ENCODE results near the gene HAGH. TPM values are rescaled to one million over a fixed set of nuclear protein-coding genes. Genes with fewer than 3 reads are reported as not detected.

Gene HAGH
- polyA plus RNA-seq, 1 donor (not counting 4 experiments of a cell fraction or from before 2014, with no cell fraction given) = 17.7 TPM

- FAIRE-seq (no peak), DNase-seq (ENCODE audit: low read depth, low spot score) (no peak)
- Histone ChIP-seq H2AFZ (ENCODE audit: control insufficient read depth, low read length) (no peak overlapping the region), H3K27ac (ENCODE audit: control insufficient read depth, insufficient read depth, low read length) (no peak overlapping the region), H3K9ac (ENCODE audit: control insufficient read depth, extremely low read depth, insufficient read depth, low read length) (no peak overlapping the region), H3K27me3 (ENCODE audit: control insufficient read depth, extremely low read depth, insufficient read depth, low read length) (no peaks in the 10 kb centered on the region), H3K9me1 (ENCODE audit: control insufficient read depth, extremely low read depth, insufficient read depth, low read length) (no peaks in the 10 kb centered on the region), H3K4me1 (ENCODE audit: control insufficient read depth, extremely low read depth, insufficient read depth, low read length) (peaks cover 15% of the 10 kb centered on the region), H3K79me2 (ENCODE audit: control insufficient read depth, insufficient read depth, low read length) (peaks cover 25% of the 10 kb centered on the region), H3K9me3 (ENCODE audit: control insufficient read depth, low read depth, low read length) (no peaks in the 10 kb centered on the region), H3K36me3 (ENCODE audit: control insufficient read depth in 2 of 2, extremely low read depth in 1 of 2, insufficient read depth in 2 of 2, low read length in 2 of 2) (peaks cover 0 to 11% of the 10 kb centered on the region in 2 experiments), H3K4me3 (ENCODE audit: control insufficient read depth in 2 of 3, extremely low read depth in 1 of 3, insufficient read depth in 2 of 3, low read depth in 1 of 3, low read length in 3 of 3) (no peak overlapping the region), H3K4me2 (ENCODE audit: control insufficient read depth, extremely low read depth, insufficient read depth, low read depth, low read length) (no peak overlapping the region), H4K20me1 (ENCODE audit: control insufficient read depth, extremely low read depth, insufficient read depth, low read length) (peaks cover 3% of the 10 kb centered on the region)
- dilution Hi-C loops (cut with MboI; ENCODE audit: extremely low pct_ligation_motif_present, low sequenced_read_pairs) = no loop called here
- TF ChIP-seq CTCF (optimal IDR thresholded peaks at IDR 0.05 in 1 of 3, IDR thresholded peaks at IDR 0.05 in 1 of 3, conservative IDR thresholded peaks at IDR 0.05 in 1 of 3; ENCODE audit: extremely low read depth in 1 of 3, insufficient read depth in 2 of 3, low read length in 3 of 3) (no peak), EZH2 (IDR thresholded peaks at IDR 0.05; ENCODE audit: low read length) (no peak)
Observed at GRCh38 chr16:1790261-1790610, 36.4 kb downstream of the HAGH start.

DNA sequence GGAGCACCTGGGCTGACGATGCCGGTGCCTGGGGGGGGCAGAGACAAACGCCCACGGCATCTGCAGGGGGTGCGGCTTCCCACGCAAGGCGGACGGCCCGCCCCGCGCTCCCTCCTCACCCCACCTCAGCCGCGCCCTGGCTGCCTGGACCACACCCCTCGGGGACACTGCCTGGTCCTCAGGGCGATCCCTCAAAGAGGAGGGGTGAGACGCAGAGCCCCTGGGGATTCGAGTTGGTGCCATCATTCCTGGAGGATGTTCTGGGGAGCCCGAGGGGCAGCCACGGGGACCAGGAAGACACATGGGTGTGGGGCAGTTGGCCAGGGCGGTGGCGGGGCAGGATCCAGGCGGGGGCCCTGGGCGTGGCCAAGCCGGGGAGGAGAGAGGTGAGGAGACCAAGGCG lies 37.0 kb downstream of the HAGH start:
- no peak for DNase-seq (ENCODE audit: low read depth, low spot score)
- H3K9me1 ChIP-seq (ENCODE audit: control insufficient read depth, extremely low read depth, insufficient read depth, low read length) = no peaks in the 10 kb centered on the region
- H3K4me2 ChIP-seq (ENCODE audit: control insufficient read depth, extremely low read depth, insufficient read depth, low read depth, low read length) = no peak overlapping the region
- H3K9ac ChIP-seq (ENCODE audit: control insufficient read depth, extremely low read depth, insufficient read depth, low read length) = no peak overlapping the region
- TF ChIP-seq EZH2 (IDR thresholded peaks at IDR 0.05; ENCODE audit: low read length) (no peak), CTCF (optimal IDR thresholded peaks at IDR 0.05 in 1 of 3, IDR thresholded peaks at IDR 0.05 in 1 of 3, conservative IDR thresholded peaks at IDR 0.05 in 1 of 3; ENCODE audit: extremely low read depth in 1 of 3, insufficient read depth in 2 of 3, low read length in 3 of 3) (no peak)
- H3K36me3 ChIP-seq (ENCODE audit: control insufficient read depth in 2 of 2, extremely low read depth in 1 of 2, insufficient read depth in 2 of 2, low read length in 2 of 2) = peaks cover 0 to 11% of the 10 kb centered on the region in 2 experiments
- no peaks in the 10 kb centered on the region for H3K9me3 ChIP-seq (ENCODE audit: control insufficient read depth, low read depth, low read length)
- dilution Hi-C loops (cut with MboI; ENCODE audit: extremely low pct_ligation_motif_present, low sequenced_read_pairs) = no loop called here
- peaks cover 30% of the 10 kb centered on the region for H3K79me2 ChIP-seq (ENCODE audit: control insufficient read depth, insufficient read depth, low read length)
- H4K20me1 ChIP-seq (ENCODE audit: control insufficient read depth, extremely low read depth, insufficient read depth, low read length) = peaks cover 3% of the 10 kb centered on the region
- peaks cover 15% of the 10 kb centered on the region for H3K4me1 ChIP-seq (ENCODE audit: control insufficient read depth, extremely low read depth, insufficient read depth, low read length)
- no peaks in the 10 kb centered on the region for H3K27me3 ChIP-seq (ENCODE audit: control insufficient read depth, extremely low read depth, insufficient read depth, low read length)
- FAIRE-seq = no peak
- H2AFZ ChIP-seq (ENCODE audit: control insufficient read depth, low read length) = no peak overlapping the region
- no peak overlapping the region for H3K27ac ChIP-seq (ENCODE audit: control insufficient read depth, insufficient read depth, low read length)
- no peak overlapping the region for H3K4me3 ChIP-seq (ENCODE audit: control insufficient read depth in 2 of 3, extremely low read depth in 1 of 3, insufficient read depth in 2 of 3, low read depth in 1 of 3, low read length in 3 of 3)
